Fibroblast of lung (primary cell): ENCODE measurements around the gene SNX14.

Source experiments
- EZH2 ChIP-seq: IDR thresholded peaks from 2 replicates; pipeline ENCODE4 v1.5.1; 2012; ENCODE audit warnings: low read length, control low read depth, mild to moderate bottlenecking; ENCODE audit errors: missing control alignments
- TF ChIP-seq, protein P1 (sequence below), 2 donors: IDR thresholded peaks in 1 of 2; conservative IDR thresholded peaks in 1 of 2; 1 replicate in 1 of 2; 2 replicates in 1 of 2; pipeline ENCODE4 v1.5.1; 2011 to 2012; ENCODE audit warnings: low read length in 2 of 2, control low read depth in 1 of 2, inconsistent platforms in 1 of 2, low read depth in 1 of 2, mild to moderate bottlenecking in 1 of 2

DNA sequence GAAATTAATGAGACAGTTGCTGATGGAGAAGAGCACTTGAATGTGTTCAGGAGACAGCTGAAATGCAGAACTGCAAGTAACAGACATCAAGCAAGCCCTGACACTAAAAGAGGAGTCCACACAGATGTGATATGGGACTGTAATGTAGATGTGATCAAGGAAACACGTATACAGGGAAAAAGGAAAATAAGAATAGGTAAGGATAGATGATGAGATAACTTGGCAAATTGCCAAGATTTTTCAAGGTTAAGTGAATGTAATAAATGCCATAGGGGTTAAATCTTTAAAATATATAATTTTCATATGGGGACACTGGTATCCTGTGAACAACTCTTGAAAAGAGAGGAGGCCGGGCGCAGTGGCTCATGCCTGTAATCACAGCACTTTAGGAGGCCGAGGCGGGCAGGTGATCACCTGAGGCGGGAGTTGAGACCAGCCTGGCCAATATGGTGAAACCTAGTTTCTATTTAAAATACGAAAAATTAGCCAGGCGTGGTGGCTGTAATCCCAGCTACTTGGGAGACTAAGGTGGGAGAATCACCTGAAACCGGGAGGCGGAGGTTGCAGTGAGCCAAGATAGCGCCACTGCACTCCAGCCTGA lies 7.2 kb upstream of the SNX14 start:
- no peak for TF ChIP-seq EZH2
- TF ChIP-seq, protein P1, sequence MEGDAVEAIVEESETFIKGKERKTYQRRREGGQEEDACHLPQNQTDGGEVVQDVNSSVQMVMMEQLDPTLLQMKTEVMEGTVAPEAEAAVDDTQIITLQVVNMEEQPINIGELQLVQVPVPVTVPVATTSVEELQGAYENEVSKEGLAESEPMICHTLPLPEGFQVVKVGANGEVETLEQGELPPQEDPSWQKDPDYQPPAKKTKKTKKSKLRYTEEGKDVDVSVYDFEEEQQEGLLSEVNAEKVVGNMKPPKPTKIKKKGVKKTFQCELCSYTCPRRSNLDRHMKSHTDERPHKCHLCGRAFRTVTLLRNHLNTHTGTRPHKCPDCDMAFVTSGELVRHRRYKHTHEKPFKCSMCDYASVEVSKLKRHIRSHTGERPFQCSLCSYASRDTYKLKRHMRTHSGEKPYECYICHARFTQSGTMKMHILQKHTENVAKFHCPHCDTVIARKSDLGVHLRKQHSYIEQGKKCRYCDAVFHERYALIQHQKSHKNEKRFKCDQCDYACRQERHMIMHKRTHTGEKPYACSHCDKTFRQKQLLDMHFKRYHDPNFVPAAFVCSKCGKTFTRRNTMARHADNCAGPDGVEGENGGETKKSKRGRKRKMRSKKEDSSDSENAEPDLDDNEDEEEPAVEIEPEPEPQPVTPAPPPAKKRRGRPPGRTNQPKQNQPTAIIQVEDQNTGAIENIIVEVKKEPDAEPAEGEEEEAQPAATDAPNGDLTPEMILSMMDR (conservative IDR thresholded peaks at IDR 0.05 in 1 of 2, IDR thresholded peaks at IDR 0.05 in 1 of 2; ENCODE audit: low read depth in 1 of 2, low read length in 2 of 2), result no peak
